ENCODE measurements around the gene MARK1. TPM values are rescaled to one million over a fixed set of nuclear protein-coding genes. Genes with fewer than 3 reads are reported as not detected.
A peak's percentile ranks its signal among the peaks of the same experiment; 100 is the strongest.

Gene MARK1
- total RNA-seq (10 to 100 TPM; 19.4 to 35.9 TPM), polyA plus RNA-seq (ENCODE audit: insufficient read length in 2 of 2) (10 to 100 TPM; 31.2 to 33.7 TPM)
- long read RNA-seq, donor 1, full-length matches to known transcripts: 4 of 10 reads
- long read RNA-seq, donor 1, partial matches to known transcripts: 6 of 10 reads
- long read RNA-seq, donor 1, other reads (novel, unspliced or antisense): 0 of 10 reads
- long read RNA-seq, donor 2, full-length matches to known transcripts: 3 of 3 reads
- long read RNA-seq, donor 2, partial matches to known transcripts: 0 of 3 reads
- long read RNA-seq, donor 2, other reads (novel, unspliced or antisense): 0 of 3 reads
- long read RNA-seq, donor 3, full-length matches to known transcripts: 3 of 3 reads
- long read RNA-seq, donor 3, partial matches to known transcripts: 0 of 3 reads
- long read RNA-seq, donor 3, other reads (novel, unspliced or antisense): 0 of 3 reads
- long read RNA-seq, donor 4: 0 reads

DNA sequence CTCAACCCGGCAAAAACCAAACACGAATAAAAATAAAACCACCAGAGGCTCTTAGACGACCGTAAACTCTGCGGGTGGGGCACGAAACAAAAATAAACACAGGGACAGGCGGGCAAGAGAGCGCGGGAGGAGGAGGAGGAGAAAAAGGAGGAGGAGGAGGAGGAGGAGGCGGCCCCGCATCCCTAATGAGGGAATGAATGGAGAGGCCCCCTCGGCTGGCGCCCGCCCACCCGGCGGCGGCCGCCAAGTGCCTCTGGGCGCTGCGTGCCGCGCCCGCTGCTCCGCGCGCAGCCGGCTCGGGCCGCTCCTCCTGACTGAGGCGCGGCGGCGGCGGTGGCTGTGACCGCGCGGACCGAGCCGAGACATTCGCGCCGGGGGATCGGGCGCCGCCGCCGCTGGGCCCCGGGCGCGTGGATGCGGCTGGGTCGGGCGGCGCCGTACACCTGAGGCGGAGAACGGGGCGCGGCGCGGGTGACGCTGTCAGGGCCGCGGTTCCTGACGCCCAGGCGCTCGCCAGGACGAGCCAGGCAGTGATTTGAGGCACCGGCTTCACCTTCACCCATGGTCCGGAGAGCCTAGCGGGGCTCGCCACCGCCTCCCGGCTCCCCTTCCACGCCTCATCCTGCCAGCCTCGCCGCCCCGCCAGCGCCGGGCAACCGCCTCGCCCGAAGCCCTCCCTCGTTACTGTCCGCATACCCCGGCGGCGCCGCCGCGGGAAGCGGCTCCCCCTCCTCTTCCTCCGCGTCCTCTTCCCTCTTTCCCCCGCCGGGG is at the start of gene MARK1:
MARK1 (plus strand) TSS at position 229 of the 771 bp plus-strand sequence. CDS start 687 bp downstream, outside the sequence.
- peak in 5 of 6 donors; percentile 58 to 95 (median 73) for DNase-seq (ENCODE audit: low read depth in 4 of 6, low spot score in 6 of 6)
- Histone ChIP-seq H3K36me3 (ENCODE audit: control insufficient read depth, insufficient read depth, low read length) (no peaks in the 10 kb centered on the region), H3K27me3 (ENCODE audit: control insufficient read depth, insufficient read depth, low read length) (no peaks in the 10 kb centered on the region), H3K4me3 (ENCODE audit: low read depth, low read length) (peak within 1 kb of the TSS; percentile 88), H3K27ac (ENCODE audit: low read depth, low read length) (peak within 1 kb of the TSS; percentile 89), H3K4me1 (ENCODE audit: control insufficient read depth, insufficient read depth, low read length) (peaks cover 6% of the 10 kb centered on the region), H3K9me3 (ENCODE audit: control insufficient read depth, insufficient read depth, low read length) (no peaks in the 10 kb centered on the region)
- under 1% methylated on average over 94 of the region's 96 CpGs for WGBS (ENCODE audit: insufficient coverage)

DNA sequence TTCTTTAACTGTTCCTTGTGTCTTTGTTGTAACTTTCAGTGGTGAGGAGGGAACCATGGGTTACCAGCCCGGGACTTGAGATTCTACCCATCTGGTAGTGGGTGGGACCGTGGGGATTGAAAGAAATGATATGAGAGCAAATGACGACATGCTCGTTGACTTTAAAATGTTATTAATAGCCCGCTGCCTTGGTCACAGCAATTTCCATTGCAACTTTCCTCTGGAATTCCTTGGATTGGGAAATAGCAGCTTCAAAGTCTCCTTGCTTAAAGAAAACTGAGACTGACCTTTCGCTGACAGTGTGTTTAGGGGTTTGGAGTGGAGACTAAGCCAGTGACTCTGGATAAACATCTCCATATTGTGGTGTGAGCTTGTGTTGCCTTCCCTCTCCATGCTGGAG is 44.2 kb upstream of the MARK1 start:
- no peaks in the 10 kb centered on the region for H3K9me3 ChIP-seq (ENCODE audit: control insufficient read depth, insufficient read depth, low read length)
- no peak overlapping the region for H3K27ac ChIP-seq (ENCODE audit: low read depth, low read length)
- no peaks in the 10 kb centered on the region for H3K27me3 ChIP-seq (ENCODE audit: control insufficient read depth, insufficient read depth, low read length)
- DNase-seq (ENCODE audit: low read depth in 4 of 6, low spot score in 6 of 6): no peak
- no peaks in the 10 kb centered on the region for H3K4me1 ChIP-seq (ENCODE audit: control insufficient read depth, insufficient read depth, low read length)
- no peak overlapping the region for H3K4me3 ChIP-seq (ENCODE audit: low read depth, low read length)
- WGBS (ENCODE audit: insufficient coverage): 90% methylated on average over 6 of the region's 6 CpGs
- H3K36me3 ChIP-seq (ENCODE audit: control insufficient read depth, insufficient read depth, low read length): no peaks in the 10 kb centered on the region

DNA sequence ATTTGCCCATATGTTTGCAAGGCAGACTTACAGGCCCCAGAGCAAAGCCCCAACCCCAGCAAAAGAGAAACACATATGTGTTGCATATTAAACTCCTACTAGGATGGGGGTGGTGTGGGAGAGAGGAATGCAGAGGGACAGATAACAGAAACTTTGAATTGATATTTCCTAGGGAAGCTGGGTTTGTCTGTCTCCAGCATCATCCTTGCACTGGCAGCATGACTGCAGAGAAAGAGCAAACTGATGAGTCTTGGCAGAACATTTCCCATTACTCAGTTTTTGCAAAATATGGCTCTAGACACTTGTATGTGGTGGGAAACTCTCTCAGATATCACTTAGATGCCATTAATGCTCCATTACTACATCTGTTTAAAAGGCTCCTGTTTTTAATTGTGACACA is 43.8 kb upstream of the MARK1 start:
- Histone ChIP-seq H3K27ac (ENCODE audit: low read depth, low read length) (no peak overlapping the region), H3K9me3 (ENCODE audit: control insufficient read depth, insufficient read depth, low read length) (no peaks in the 10 kb centered on the region), H3K36me3 (ENCODE audit: control insufficient read depth, insufficient read depth, low read length) (no peaks in the 10 kb centered on the region), H3K4me3 (ENCODE audit: low read depth, low read length) (no peak overlapping the region), H3K27me3 (ENCODE audit: control insufficient read depth, insufficient read depth, low read length) (no peaks in the 10 kb centered on the region), H3K4me1 (ENCODE audit: control insufficient read depth, insufficient read depth, low read length) (no peaks in the 10 kb centered on the region)
- no peak for DNase-seq (ENCODE audit: low read depth in 4 of 6, low spot score in 6 of 6)

DNA sequence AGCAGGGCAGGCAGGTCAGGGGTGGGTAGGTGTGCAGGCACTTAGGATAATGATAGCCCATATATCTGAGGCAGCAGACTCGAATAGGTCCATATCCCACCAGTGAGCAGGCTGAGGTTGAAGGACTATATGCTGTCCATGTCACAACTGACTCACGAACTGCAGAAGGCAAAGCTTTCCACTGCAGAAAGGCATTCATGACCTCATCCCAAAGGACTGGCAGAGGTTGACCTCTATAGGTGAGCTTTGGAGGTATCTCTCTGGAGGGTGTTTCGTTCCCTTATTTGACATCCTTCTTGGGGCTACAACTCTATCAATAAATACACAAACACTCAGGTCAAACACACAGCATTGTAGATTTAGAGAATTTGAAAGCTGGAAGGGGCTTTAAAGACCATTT is 42.8 kb upstream of the MARK1 start:
- 88% methylated on average over 1 of the region's 3 CpGs for WGBS (ENCODE audit: insufficient coverage)
- H3K4me3 ChIP-seq (ENCODE audit: low read depth, low read length): no peak overlapping the region
- H3K27ac ChIP-seq (ENCODE audit: low read depth, low read length): no peak overlapping the region
- no peak for DNase-seq (ENCODE audit: low read depth in 4 of 6, low spot score in 6 of 6)
- H3K27me3 ChIP-seq (ENCODE audit: control insufficient read depth, insufficient read depth, low read length): no peaks in the 10 kb centered on the region
- no peaks in the 10 kb centered on the region for H3K36me3 ChIP-seq (ENCODE audit: control insufficient read depth, insufficient read depth, low read length)
- H3K4me1 ChIP-seq (ENCODE audit: control insufficient read depth, insufficient read depth, low read length): no peaks in the 10 kb centered on the region
- no peaks in the 10 kb centered on the region for H3K9me3 ChIP-seq (ENCODE audit: control insufficient read depth, insufficient read depth, low read length)

DNA sequence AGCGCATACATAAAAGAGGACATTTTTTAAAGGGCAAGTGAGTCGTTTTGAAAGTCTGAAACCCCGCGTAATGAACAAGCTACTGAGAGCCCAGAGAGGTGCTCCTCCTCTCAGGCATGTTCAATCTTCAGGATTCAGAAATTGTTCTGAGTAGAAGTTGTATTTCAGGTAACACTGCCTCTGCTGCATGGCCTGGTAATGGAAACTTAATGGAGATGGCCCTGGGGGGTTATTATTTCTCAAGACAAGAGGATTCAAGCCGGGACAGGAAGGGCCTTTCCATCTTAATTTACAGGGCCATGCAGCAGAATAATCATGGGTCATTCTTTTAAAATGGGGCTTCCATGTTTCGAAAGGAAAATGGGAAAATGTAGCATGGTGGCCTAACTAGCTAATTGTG is 42.1 kb upstream of the MARK1 start:
- H3K4me3 ChIP-seq (ENCODE audit: low read depth, low read length): no peak overlapping the region
- no peaks in the 10 kb centered on the region for H3K4me1 ChIP-seq (ENCODE audit: control insufficient read depth, insufficient read depth, low read length)
- DNase-seq (ENCODE audit: low read depth in 4 of 6, low spot score in 6 of 6): no peak
- no peaks in the 10 kb centered on the region for H3K9me3 ChIP-seq (ENCODE audit: control insufficient read depth, insufficient read depth, low read length)
- H3K27me3 ChIP-seq (ENCODE audit: control insufficient read depth, insufficient read depth, low read length): no peaks in the 10 kb centered on the region
- H3K36me3 ChIP-seq (ENCODE audit: control insufficient read depth, insufficient read depth, low read length): no peaks in the 10 kb centered on the region
- WGBS (ENCODE audit: insufficient coverage): 78% methylated on average over 5 of the region's 6 CpGs
- H3K27ac ChIP-seq (ENCODE audit: low read depth, low read length): no peak overlapping the region

DNA sequence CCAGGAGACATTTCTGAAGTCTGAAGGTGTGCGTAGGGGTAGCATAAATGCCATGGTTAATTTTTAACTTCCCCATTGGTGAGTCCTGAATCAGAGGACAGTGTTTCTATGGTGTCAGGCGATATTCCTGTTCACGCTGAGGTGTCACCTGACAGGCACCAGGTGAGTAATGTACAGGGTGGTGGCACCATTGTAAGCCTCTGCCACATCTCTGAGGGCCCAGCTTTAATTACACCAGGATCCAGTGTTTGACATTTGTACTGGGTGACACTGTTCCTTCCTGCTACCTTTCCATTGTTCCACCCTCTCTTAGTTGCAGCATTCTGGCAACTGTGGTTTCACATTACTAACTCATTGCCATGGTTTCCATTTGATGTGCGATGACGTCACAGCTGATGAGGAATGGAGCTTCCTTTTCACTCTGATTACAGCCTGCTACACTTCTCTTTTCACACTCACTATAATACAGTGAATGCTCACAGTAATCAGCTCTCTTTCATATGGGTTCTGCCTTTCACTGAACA is 40.6 kb upstream of the MARK1 start:
- H3K36me3 ChIP-seq (ENCODE audit: control insufficient read depth, insufficient read depth, low read length): no peaks in the 10 kb centered on the region
- no peaks in the 10 kb centered on the region for H3K4me1 ChIP-seq (ENCODE audit: control insufficient read depth, insufficient read depth, low read length)
- no peaks in the 10 kb centered on the region for H3K27me3 ChIP-seq (ENCODE audit: control insufficient read depth, insufficient read depth, low read length)
- H3K4me3 ChIP-seq (ENCODE audit: low read depth, low read length): no peak overlapping the region
- no peaks in the 10 kb centered on the region for H3K9me3 ChIP-seq (ENCODE audit: control insufficient read depth, insufficient read depth, low read length)
- H3K27ac ChIP-seq (ENCODE audit: low read depth, low read length): no peak overlapping the region
- peak in 2 of 6 donors; percentile 47 to 55 for DNase-seq (ENCODE audit: low read depth in 4 of 6, low spot score in 6 of 6)
- 100% methylated on average over 1 of the region's 5 CpGs for WGBS (ENCODE audit: insufficient coverage)

DNA sequence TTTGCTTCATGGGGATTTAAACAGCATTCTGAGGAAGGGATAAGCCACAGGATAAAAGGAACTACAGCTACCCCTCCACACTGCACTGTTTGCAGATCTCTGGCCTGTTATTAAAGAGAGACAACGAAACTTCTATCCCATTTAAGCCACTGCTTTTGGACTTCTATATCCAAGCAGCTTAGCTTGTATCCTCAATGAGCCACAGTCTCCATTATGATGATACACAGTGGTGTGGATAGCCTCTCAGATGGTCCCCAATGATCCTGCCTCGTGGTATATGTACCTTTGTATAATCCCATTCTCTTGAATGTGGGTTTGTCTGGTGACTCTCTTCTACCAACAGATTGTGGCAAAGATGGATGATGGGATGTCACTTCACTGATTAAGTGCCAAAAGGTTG is 36.0 kb upstream of the MARK1 start:
- no CpG with 5 or more reads among the region's 2 CpGs for WGBS (ENCODE audit: insufficient coverage)
- Histone ChIP-seq H3K36me3 (ENCODE audit: control insufficient read depth, insufficient read depth, low read length) (no peaks in the 10 kb centered on the region), H3K9me3 (ENCODE audit: control insufficient read depth, insufficient read depth, low read length) (no peaks in the 10 kb centered on the region), H3K27me3 (ENCODE audit: control insufficient read depth, insufficient read depth, low read length) (no peaks in the 10 kb centered on the region), H3K27ac (ENCODE audit: low read depth, low read length) (no peak overlapping the region), H3K4me3 (ENCODE audit: low read depth, low read length) (no peak overlapping the region), H3K4me1 (ENCODE audit: control insufficient read depth, insufficient read depth, low read length) (no peaks in the 10 kb centered on the region)
- DNase-seq (ENCODE audit: low read depth in 4 of 6, low spot score in 6 of 6): no peak

DNA sequence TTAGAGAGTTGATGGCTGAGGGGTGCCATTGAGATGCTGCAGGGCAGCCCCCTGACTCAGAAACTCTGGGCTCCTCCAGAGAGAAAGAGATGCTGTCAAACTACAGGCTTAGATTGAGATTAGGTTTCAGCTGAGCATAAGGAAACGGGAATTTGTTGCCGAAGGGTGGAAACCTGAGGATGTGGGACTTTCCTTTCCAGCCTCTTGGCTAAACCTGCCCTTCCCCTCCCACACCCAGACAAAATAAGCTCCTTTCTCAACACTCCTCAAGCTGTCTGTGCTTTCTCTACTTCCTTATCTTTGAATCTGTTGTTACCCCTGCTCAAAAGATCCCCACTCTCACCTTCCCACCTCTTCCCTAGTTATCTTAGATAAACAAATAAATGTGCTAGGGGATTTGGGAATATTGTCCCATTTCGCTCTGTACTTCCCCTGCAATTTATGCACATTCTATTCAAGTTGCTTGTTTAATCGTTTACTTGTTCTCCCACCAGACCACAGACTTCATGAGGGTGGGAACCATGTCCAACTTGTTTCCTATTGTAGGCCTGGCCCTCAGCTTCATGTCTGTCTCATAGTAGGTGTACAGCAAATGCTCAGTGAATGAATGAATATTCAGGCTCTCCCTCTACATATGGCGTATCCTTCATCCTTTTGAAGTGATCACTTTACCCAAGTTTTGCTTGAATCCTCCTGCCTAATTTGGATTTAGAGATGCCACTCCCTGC is 30.6 kb upstream of the MARK1 start:
- no peak overlapping the region for H3K4me3 ChIP-seq (ENCODE audit: low read depth, low read length)
- H3K4me1 ChIP-seq (ENCODE audit: control insufficient read depth, insufficient read depth, low read length): no peaks in the 10 kb centered on the region
- WGBS (ENCODE audit: insufficient coverage): 83% methylated on average over 2 of the region's 5 CpGs
- DNase-seq (ENCODE audit: low read depth in 4 of 6, low spot score in 6 of 6): no peak
- no peaks in the 10 kb centered on the region for H3K9me3 ChIP-seq (ENCODE audit: control insufficient read depth, insufficient read depth, low read length)
- H3K27ac ChIP-seq (ENCODE audit: low read depth, low read length): no peak overlapping the region
- H3K36me3 ChIP-seq (ENCODE audit: control insufficient read depth, insufficient read depth, low read length): no peaks in the 10 kb centered on the region
- H3K27me3 ChIP-seq (ENCODE audit: control insufficient read depth, insufficient read depth, low read length): no peaks in the 10 kb centered on the region

DNA sequence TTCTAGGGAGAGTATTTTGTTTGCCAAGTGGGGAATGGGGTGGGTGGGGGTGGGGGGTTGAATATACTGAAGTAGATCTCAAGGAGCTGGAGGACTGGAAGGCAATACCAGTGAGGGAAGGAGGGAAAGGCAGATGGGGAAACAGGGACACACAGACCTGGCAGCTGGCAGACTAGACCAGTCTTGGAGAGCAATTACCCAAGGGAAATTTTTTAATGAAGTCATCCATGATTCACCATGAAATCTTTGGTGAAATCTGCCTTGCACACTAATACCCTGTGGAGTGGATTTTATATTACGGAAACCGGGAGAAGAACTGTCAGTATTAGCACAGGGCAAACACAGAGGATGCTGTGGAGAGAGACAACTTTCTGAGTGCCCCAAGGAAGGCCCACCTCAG is 29.7 kb upstream of the MARK1 start:
- Histone ChIP-seq H3K36me3 (ENCODE audit: control insufficient read depth, insufficient read depth, low read length) (no peaks in the 10 kb centered on the region), H3K9me3 (ENCODE audit: control insufficient read depth, insufficient read depth, low read length) (no peaks in the 10 kb centered on the region), H3K4me1 (ENCODE audit: control insufficient read depth, insufficient read depth, low read length) (no peaks in the 10 kb centered on the region), H3K27me3 (ENCODE audit: control insufficient read depth, insufficient read depth, low read length) (no peaks in the 10 kb centered on the region), H3K27ac (ENCODE audit: low read depth, low read length) (no peak overlapping the region), H3K4me3 (ENCODE audit: low read depth, low read length) (no peak overlapping the region)
- DNase-seq (ENCODE audit: low read depth in 4 of 6, low spot score in 6 of 6): no peak
- WGBS (ENCODE audit: insufficient coverage): no CpG with 5 or more reads among the region's 2 CpGs

All from spinal cord (tissue), 10 donors.